OCI-LY3 (cell line): ENCODE data around the gene SVEP1.

Source experiments
- CTCF ChIP-seq: fragments of 200-600, 300-600 bp; sonication (generic); IDR thresholded peaks from 2 replicates; pipeline ENCODE4 v1.5.1; 2014; ENCODE audit warnings: antibody characterized with exemption, low read length, low read depth
- EZH2phosphoT487 ChIP-seq: fragments of 200-600 bp; shearing (Covaris generic); IDR thresholded peaks from 2 replicates; pipeline ENCODE4 v1.6.1; 2018; ENCODE audit warnings: antibody characterized with exemption, mixed run types, low read depth

GRCh38 chr9:110389148-110389750 lies 190.3 kb downstream of the SVEP1 start:
- TF ChIP-seq CTCF (no peak), EZH2phosphoT487 (no peak)
